Neural cell (in vitro differentiated cells): ENCODE results near the gene CENPE. TPM values are rescaled to one million over a fixed set of nuclear protein-coding genes. Genes with fewer than 3 reads are reported as not detected.
A peak's percentile ranks its signal among the peaks of the same experiment; 100 is the strongest.
"Not testable (repeated sequence)": the region's sequence is repeated elsewhere in the genome, so short reads cannot be mapped to it uniquely, and the experiment has no call there.

Source experiments
- H2AFZ ChIP-seq: fragments of 200-600, 300-800 bp; sonication (generic), shearing (Covaris generic); 2 replicates; pipeline ENCODE4 v1.6.0; 2014; ENCODE audit warnings: low read depth, mild to moderate bottlenecking, antibody characterized with exemption, low read length, moderate library complexity
- H3F3A ChIP-seq: fragments of 200-600 bp; shearing (Covaris generic); 2 replicates; pipeline ENCODE4 v1.6.1; 2016; ENCODE audit warnings: mild to moderate bottlenecking, moderate library complexity, mixed read lengths, antibody characterized with exemption, low read length; ENCODE audit not compliant: insufficient read depth, poor library complexity, severe bottlenecking
- H3K27ac ChIP-seq: fragments of 200-600, 300-800 bp; sonication (generic), shearing (Covaris generic); 2 replicates; pipeline ENCODE4 v1.5.1; 2014; ENCODE audit warnings: mild to moderate bottlenecking, low read length, moderate library complexity
- H3K27me3 ChIP-seq: fragments of 300-800, 200-600 bp; sonication (generic), shearing (Covaris generic); 2 replicates; pipeline ENCODE4 v1.6.0; 2014; ENCODE audit warnings: mild to moderate bottlenecking, low read depth, low read length, moderate library complexity; ENCODE audit not compliant: insufficient read depth
- H3K36me3 ChIP-seq: fragments of 300-800, 200-600 bp; sonication (generic), shearing (Covaris generic); 2 replicates; pipeline ENCODE4 v1.5.1; 2014; ENCODE audit warnings: mild to moderate bottlenecking, antibody characterized with exemption, low read length, moderate library complexity; ENCODE audit not compliant: insufficient read depth
- H3K4me2 ChIP-seq: fragments of 300-800, 200-600 bp; sonication (generic), shearing (Covaris generic); 2 replicates; pipeline ENCODE4 v1.6.0; 2014; ENCODE audit warnings: mild to moderate bottlenecking, low read length
- H3K4me3 ChIP-seq: fragments of 300-800, 200-600 bp; sonication (generic), shearing (Covaris generic); 2 replicates; pipeline ENCODE4 v1.5.1; 2014; ENCODE audit warnings: mild to moderate bottlenecking, low read length, moderate library complexity
- H3K79me2 ChIP-seq: fragments of 200-600 bp; shearing (Covaris generic); replicated peaks from 2 replicates; pipeline ENCODE4 v1.6.0; 2014; ENCODE audit warnings: mild to moderate bottlenecking, low read length, moderate library complexity; ENCODE audit not compliant: insufficient read depth
- H3K9ac ChIP-seq: fragments of 300-800, 200-600 bp; sonication (generic), shearing (Covaris generic); 2 replicates; pipeline ENCODE4 v1.6.1; 2016; ENCODE audit warnings: mild to moderate bottlenecking, low read length, mixed read lengths
- H3K9me2 ChIP-seq: fragments of 200-600 bp; shearing (Covaris generic); 2 replicates; pipeline ENCODE4 v1.6.1; 2016; ENCODE audit warnings: mild to moderate bottlenecking, low read length, mixed read lengths; ENCODE audit not compliant: insufficient read depth
- H3K9me3 ChIP-seq: fragments of 200-600, 300-800 bp; sonication (generic), shearing (Covaris generic); 2 replicates; pipeline ENCODE4 v1.6.1; 2016; ENCODE audit warnings: mild to moderate bottlenecking, mixed run types, low read length, moderate library complexity, mixed read lengths
- H4K20me1 ChIP-seq: fragments of 200-600 bp; shearing (Covaris generic); 2 replicates; pipeline ENCODE4 v1.6.1; 2016; ENCODE audit warnings: mild to moderate bottlenecking, mixed run types; ENCODE audit not compliant: insufficient read depth
- EP300 ChIP-seq: fragments of 450-650 bp; conservative IDR thresholded peaks from 2 replicates; pipeline ENCODE4 v1.6.1; 2014; ENCODE audit warnings: antibody characterized with exemption, mild to moderate bottlenecking, moderate library complexity; ENCODE audit not compliant: poor library complexity, severe bottlenecking
- EZH2 ChIP-seq: fragments of 200-600, 300-800 bp; shearing (Covaris generic), sonication (generic); IDR thresholded peaks from 2 replicates; pipeline ENCODE4 v1.6.1; 2014; ENCODE audit warnings: antibody characterized with exemption, low read length, borderline replicate concordance, mild to moderate bottlenecking; ENCODE audit not compliant: insufficient read depth, poor library complexity, severe bottlenecking
- MXI1 ChIP-seq: fragments of 450-650 bp; conservative IDR thresholded peaks from 2 replicates; pipeline ENCODE4 v1.6.1; 2014; ENCODE audit warnings: antibody characterized with exemption, mild to moderate bottlenecking; ENCODE audit not compliant: poor library complexity, severe bottlenecking
- POLR2AphosphoS5 ChIP-seq: IDR thresholded peaks from 2 replicates; pipeline ENCODE4 v1.6.1; 2012
- RAD21 ChIP-seq: fragments of 450-650 bp; conservative IDR thresholded peaks from 2 replicates; pipeline ENCODE4 v1.6.1; 2014; ENCODE audit warnings: antibody characterized with exemption, mild to moderate bottlenecking, moderate library complexity
- REST ChIP-seq: IDR thresholded peaks from 2 replicates; pipeline ENCODE4 v1.6.1; 2012; ENCODE audit warnings: borderline replicate concordance
- SMC3 ChIP-seq: fragments of 450-650 bp; conservative IDR thresholded peaks from 2 replicates; pipeline ENCODE4 v1.6.1; 2014; ENCODE audit warnings: antibody characterized with exemption, mild to moderate bottlenecking, moderate library complexity; ENCODE audit not compliant: poor library complexity
- polyA minus RNA-seq: library from RNA; depleted of rRNA, polyadenylated mRNA; stranded (reverse); fragments of >200 nt; gene quantifications from 2 replicates; pipeline ENCODE4 v1.2.3, GENCODE V29; 2014
- polyA plus RNA-seq: library from polyadenylated mRNA; depleted of rRNA; stranded (reverse); fragments of >200 nt; gene quantifications from 2 replicates; pipeline ENCODE4 v1.2.3, GENCODE V29; 2014

CENPE gene
- polyA plus RNA-seq (1.1 and 1.8 TPM in 2 replicates), polyA minus RNA-seq (4.6 and 6.8 TPM in 2 replicates)

- TF ChIP-seq MXI1, result peak; percentile 91
- TF ChIP-seq POLR2AphosphoS5, result peak; percentile 45
- peak; percentile 46 for TF ChIP-seq RAD21
- TF ChIP-seq EP300, result no peak
- TF ChIP-seq SMC3, result peak; percentile 56
- TF ChIP-seq REST, result no peak
- Histone ChIP-seq H2AFZ (peak within 1 kb of the TSS; percentile 58), H3K9ac (peak within 1 kb of the TSS; percentile 51), H3K36me3 (no peaks in the 10 kb centered on the region), H3F3A (no peaks in the 10 kb centered on the region), H3K79me2 (no peaks in the 10 kb centered on the region), H3K27ac (no peak within 1 kb of the TSS), H3K4me2 (peak within 1 kb of the TSS; percentile 91), H4K20me1 (no peaks in the 10 kb centered on the region), H3K9me2 (no peaks in the 10 kb centered on the region), H3K27me3 (no peaks in the 10 kb centered on the region), H3K9me3 (no peaks in the 10 kb centered on the region), H3K4me3 (peak within 1 kb of the TSS; percentile 88)
Observed at GRCh38 chr4:103198111-103198765, at the start of gene CENPE. CENPE (minus strand) TSS chr4:103198343; CDS start chr4:103198319, 24 bp downstream.

GRCh38 chr4:103244251-103244650 lies 46.1 kb upstream of the CENPE start:
- Histone ChIP-seq H3F3A (no peaks in the 10 kb centered on the region), H3K9ac (no peak overlapping the region), H2AFZ (no peak overlapping the region), H3K27me3 (no peaks in the 10 kb centered on the region), H3K4me3 (no peak overlapping the region), H3K27ac (no peak overlapping the region), H3K4me2 (no peak overlapping the region), H3K9me2 (no peaks in the 10 kb centered on the region), H3K9me3 (no peaks in the 10 kb centered on the region), H3K36me3 (no peaks in the 10 kb centered on the region), H3K79me2 (no peaks in the 10 kb centered on the region), H4K20me1 (no peaks in the 10 kb centered on the region)
- TF ChIP-seq RAD21 (no peak), REST (no peak), EZH2 (no peak), SMC3 (no peak)

GRCh38 chr4:103230938-103231337 lies 32.8 kb upstream of the CENPE start:
- H3K4me2 ChIP-seq, H4K20me1 ChIP-seq, H3K9me2 ChIP-seq, H3K27ac ChIP-seq, H3K9ac ChIP-seq, H2AFZ ChIP-seq, H3F3A ChIP-seq, H3K4me3 ChIP-seq, H3K36me3 ChIP-seq, H3K79me2 ChIP-seq, H3K9me3 ChIP-seq, H3K27me3 ChIP-seq: not testable (repeated sequence)

- H4K20me1 ChIP-seq, H3K27me3 ChIP-seq, H3K36me3 ChIP-seq, H3K4me3 ChIP-seq, H3K9me3 ChIP-seq, H3F3A ChIP-seq, H3K9me2 ChIP-seq, H3K79me2 ChIP-seq, H2AFZ ChIP-seq, H3K27ac ChIP-seq, H3K4me2 ChIP-seq, H3K9ac ChIP-seq: not testable (repeated sequence)
Observed at GRCh38 chr4:103223556-103223955, 25.4 kb upstream of the CENPE start.
